Stimulated activated CD8-positive, alpha-beta memory T cell treated with anti-CD3 and anti-CD28 coated beads, Interleukin-4, amount 100 ng/mL, for 48 hours (primary cell): ENCODE measurements around the gene EAF1.
"Not testable (repeated sequence)": the region's sequence is repeated elsewhere in the genome, so short reads cannot be mapped to it uniquely, and the experiment has no call there.

Experiments used
- DNase-seq: peaks from one replicate; pipeline ENCODE4 v3.0.0-alpha.2; 2020

Gene EAF1

DNA sequence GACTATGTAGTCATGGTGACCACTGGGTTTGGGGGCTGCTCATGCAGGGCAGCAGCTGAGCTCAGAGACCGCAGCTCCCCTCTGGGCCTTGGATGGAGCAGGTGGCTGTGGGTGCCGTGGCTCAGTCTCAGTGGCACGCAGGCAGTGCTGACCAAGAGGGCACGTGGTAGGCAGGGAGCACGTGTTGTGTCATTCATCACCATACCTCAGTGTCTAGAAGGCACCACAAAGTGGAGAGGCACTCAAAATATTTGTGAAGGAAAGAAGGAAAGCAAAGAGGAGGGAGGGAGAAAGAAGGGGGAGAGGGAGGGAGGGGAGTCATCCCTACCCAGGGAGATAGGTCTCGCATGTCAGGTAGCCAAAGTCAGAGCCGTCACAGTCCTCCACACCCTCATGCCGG is 26.1 kb downstream of the EAF1 start:
- DNase-seq = no peak

DNA sequence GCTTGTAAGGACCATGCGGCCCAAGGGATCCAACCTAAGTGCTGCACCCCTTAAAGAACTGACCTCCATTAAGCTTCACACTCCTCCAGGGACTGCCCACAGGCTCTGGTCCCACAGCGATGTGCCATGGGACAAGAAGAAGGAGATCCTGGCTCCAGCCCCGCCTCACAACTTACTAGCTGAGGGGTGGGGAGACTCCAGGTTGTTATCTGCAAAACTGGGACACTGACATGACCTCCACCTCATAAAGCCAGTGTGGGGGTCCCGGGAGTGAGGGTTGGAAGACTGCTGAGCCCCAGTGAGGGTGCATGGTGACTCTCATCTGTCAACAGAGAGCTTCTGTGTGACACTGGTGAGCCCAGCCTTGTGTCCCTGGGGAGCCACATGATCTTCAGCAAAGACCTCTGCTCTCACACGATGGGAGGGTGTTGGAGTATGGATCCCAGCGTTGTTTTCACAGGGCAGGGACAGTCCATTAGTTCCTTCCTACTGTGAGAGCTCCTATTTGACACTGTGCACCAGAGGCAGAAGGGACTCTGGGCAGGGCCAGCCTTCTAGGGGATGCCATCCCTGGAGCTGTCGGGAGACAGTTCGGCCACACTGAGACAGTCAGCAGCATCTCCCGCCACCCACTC is 26.7 kb downstream of the EAF1 start:
- DNase-seq = no peak

DNA sequence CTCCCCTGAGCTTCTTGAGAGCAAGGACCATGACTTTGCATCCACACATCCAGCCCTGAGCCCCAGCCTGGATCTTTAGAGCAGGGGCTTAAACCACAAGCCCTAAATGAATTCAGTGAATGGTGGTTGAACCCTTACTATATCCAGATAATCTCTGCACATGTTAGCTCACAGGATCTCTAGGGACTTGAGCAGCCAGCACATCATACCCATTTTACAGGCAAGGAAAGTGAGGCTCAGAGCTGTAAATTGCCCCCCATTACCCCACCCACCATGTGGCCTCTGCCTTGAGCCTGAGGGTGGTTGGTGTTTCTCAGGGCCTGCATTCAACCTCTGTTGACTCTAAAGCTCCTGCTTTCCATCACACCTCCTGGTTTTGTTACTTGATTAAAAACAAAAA is 27.6 kb downstream of the EAF1 start:
- DNase-seq = no peak

DNA sequence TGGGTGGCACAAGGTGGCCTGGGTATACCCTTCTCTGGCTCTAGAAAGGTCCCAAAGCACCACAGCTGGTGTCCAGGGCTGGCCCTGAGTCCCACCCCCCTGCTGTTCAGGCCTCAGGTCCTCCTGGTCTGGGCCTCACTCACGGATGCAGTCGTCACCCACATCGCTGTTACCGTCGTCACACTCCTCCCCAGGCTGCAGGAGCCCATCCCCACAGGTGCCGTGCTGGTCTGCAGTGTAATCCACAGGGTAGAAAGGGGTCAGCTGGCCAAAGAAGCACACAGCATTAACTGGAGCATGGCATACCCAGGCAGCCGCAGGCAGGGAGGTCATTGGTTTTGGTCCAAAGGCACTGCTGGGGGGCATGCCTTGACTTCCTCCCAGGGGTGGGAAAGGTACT is 28.4 kb downstream of the EAF1 start:
- no peak for DNase-seq

DNA sequence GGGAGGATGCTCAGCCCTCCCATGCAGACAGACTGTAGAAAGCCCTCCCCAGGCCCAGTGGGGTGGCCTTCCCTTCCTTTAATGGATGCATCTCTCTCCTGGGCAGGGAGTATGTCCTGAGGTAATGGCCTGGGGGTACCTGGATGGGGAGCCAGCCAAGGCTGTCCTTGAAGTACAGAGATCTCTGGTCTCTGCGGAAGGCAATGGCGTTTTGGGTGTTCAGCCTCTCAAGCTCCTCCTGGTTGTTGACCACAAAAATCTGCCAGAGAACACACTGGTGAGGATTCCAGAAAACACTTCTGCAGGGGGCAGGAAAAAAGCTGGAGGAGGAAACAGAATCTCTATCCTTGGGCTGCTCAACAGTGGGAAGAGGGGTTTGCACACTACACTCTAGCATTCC is 28.9 kb downstream of the EAF1 start:
- DNase-seq = no peak

DNA sequence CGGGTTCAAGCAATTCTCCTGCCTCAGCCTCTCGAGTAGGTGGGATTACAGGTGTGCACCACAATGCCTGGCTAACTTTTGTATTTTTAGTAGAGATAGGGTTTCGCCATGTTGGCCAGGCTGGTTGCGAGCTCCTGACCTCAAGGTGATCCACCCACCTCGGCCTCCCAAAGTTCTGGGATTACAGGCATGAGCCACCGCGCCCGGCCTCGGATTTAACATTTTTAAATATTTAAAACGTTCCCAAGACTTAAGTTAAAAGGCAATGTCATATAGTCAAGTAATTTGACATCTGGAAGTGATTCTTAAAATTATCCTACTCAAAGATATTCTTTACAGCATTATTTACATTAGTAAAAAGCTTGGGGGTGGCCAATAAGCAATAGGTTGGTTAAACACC is 29.5 kb downstream of the EAF1 start:
- DNase-seq = not testable (repeated sequence)

DNA sequence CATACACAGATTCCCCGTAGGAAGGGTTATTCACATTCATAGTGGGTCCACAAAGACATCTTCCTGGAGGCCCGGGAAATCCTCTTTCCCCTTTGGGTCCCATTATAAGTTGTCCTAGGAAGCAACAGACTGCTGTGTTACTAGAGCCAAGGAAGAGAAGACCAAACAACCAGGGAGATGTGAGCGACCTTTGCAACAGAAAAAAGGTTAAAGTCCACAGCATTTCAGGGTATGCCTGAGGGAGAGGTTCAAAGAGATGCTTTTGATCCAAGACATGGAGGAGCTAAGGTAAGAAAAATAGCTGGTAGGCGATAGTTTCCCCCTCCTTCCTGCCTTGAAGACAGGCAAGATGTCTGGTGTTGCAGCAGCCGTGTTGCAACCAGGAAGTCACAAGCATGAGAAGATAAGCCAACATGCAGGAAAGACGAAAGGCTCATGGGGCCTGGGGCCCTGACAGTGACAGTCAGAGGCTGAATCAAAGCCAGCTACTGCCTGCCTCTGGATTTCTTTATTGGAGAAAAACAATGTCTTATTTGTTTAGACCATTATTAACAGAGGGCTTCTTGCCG is 30.9 kb downstream of the EAF1 start:
- peak; percentile 14 for DNase-seq

DNA sequence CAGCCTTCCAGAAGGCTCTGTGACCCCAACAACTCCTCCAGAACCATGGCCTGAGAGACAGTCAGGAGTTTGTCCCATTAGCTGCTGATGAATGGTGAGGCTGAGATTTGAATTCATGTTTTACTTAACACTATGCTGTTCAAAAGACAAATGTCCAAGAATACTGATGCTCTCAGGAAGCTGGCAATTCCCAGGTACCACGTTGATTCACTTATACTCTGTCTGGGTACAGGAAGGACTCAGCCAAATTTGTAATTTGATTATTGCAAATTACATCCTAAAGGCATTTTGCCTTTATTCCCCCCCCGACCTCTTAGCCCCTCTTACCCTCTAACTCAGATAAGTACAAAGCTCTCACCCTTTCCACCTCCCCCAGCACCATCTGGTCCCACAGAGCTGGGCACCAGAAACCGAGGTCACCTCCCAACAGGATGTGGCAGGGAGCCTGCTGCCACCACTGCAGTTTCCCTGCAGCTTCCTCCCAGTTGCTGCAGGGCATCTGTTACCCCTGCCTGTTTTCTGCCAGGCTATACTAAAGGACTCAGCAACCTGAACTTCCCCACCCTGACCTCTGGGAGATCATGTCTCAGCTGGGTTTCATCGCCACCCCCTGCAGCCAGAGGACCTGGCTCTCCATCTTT is 33.6 kb downstream of the EAF1 start:
- DNase-seq = no peak

DNA sequence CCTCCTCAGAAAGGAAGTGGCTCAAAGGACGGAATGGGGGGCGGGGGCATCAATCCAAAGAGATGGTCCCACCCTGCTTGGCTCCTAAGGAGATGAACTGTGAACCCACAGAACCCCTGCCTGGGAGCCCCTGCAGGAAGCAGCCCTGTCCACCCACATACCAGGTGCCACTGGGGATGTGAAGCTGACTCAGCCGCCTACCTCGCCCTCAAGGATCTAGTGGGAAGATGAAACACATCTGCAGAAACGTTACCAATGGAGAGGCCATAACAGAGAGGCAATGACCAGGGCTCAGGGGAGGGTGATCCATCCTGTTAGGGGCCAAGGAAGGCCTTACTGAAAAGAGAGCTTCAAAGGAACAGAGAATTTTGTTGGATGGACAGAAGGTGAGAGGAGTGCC is 35.1 kb downstream of the EAF1 start:
- no peak for DNase-seq

DNA sequence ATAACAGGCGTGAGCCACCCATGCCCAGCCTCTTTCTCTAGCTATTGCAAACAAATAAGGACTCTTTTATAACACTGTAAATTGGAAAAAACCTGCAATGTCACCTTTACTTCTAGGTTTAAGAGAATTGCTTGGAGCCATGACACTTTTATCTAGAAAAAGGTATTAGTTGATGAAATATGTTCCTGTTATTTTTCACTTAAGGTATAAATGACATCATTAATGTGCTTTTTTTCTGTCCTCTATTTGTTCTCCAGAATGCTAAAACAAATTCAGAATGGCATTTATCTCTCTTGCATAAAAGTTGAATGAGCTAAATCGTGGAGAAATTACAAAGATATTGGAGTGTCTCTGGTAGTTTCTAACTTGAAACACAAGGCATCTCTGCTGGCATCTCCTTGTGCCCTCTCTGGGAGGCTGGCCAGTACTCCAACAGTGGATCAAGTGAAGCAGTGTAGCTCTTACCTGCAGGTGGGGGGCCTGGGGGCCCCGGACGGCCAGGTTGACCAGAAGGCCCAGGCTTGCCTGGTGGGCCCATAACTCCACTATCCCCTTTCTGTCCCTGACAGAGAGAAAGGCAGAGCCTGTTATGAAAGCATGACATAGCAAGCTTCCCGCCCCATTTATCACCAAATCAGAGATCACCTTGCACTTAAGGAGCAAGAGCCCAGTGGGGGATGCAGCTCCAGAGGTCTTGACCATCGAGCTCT is 38.6 kb downstream of the EAF1 start:
- DNase-seq = no peak

DNA sequence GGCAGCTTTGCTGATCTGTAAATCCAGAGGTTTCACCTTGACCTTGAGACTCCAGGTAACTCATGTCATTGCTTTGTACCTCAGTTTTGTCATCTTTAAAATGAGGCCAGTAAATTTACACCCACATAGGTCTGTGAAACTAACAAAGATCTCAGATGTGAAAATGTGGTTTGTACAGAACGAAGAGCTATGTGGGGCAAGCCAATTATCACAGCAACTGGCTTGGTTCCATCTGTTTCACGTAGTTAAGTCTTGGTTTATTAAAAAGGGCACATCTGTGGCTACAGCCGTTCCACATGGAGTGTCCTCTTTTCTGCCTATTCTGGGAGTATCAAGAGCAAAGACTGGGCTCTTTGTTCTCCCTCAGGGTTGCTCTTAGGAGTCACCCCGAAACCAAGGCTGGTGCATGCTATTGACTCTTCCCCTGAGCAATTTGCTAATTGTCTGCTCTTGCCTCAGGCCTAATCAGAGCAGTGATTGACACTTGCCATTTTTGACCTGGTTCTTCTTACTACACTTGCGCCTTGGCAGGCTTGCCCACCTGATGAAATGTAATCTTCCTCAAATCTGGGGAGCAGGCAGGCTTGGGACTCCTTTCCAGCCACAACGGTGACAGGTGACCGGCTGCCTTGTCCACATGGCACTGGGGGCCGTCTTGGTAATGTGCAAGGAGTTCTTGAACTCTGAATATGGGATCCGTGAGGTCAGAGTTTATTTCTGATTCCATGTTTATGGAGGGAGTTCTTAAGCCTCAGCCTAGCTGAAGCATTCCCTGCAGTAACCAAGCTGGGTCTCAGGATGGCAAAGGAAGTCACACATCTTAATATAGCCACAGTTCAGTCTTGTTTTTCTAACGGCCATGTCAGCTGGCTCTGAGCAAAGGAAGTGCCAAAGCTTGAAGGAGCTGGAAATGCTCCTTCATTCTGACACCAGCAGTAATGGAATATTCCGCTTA is 40.1 kb downstream of the EAF1 start:
- no peak for DNase-seq

DNA sequence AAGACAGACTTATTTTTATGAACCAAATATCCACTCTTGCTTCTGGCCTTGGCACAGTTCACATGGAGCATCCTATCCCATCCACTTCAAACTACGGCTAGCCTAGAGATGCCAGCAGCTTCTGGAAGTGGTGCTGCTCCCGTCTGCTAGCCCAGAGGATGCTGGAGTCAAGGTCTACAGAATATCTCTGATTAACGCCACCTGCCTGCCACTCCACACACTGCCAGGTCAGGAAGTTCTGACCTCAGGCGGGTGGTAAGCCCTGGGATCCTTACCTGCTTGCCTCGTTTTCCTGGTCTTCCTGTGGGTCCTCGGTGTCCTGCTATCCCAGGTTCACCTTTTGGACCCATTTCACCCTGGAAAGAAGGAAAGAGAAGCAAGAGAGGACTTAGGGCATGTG is 42.9 kb downstream of the EAF1 start:
- DNase-seq = no peak

DNA sequence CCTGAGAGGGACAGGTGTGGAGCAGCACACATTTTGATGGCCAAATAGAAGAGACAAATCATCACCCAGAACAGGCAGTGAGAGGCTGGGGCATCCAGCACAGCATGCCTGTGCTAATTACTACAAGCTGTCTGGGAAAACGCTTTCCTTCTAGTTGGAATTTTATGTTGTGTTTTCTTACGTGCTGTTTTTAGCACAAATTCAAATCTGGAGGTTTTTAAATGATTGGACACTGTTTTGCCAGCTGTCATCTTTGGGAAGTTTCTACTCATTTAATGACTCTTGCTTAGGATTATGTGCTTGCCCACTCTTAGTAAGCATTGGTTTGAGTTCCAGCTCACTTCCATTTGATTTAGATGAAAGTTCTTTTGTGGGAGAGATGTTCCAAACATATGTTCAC is 43.5 kb downstream of the EAF1 start:
- no peak for DNase-seq

DNA sequence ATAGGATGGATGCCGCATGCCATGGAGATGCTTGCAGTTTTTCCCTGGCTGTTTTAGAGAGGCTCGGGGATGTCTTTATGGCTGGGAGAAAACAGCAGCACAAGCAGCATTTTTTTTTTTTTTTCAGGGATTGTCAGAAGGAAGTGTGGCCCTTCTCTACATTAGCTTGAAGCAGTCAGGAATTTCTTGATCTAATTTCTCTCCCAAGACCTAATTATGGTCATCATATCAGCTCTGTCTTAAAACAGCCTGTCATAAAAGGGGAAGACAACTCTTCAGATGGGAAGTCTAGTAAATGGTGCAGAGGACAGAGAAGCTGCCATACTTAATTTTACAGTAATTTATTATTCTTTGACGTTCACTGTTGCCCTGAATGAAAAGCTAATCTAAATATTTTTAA is 44.5 kb downstream of the EAF1 start:
- DNase-seq = no peak

DNA sequence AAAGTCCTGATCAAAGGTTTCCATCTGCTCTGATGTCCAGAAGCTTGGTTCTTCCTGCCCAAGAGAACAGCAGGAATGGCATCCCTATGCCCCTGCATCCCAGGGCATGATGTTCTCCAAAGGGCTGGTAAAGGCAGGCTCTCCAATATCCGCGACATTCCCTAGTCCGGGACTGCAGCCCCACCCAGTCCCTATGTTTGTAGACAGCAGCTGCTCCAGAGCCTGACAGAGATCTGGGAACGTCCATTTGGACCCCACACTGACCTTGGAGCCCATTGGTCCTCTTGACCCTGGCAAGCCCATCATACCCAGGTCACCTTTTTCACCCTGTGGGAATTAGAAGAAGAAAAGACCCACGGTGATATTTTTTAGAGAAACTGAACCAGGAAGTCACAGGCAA is 47.8 kb downstream of the EAF1 start:
- no peak for DNase-seq

DNA sequence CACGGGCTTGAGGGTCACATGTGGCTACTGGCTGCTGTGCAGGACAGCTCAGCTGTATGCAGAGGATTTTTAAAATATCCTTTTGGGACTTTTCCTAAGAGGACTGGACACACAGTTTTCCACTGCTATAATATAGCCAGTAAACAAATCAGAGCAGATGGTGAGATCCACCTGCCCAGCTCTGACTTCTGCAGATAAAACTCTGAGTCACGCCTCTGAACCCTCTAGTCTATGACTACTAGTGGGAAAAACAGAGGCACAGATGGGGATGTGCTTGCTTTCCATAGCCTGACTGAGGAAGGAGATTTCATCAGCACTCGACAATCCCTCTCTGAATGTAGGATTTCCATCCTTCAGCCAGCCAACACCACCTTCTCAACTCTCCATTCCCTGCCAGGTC is 49.0 kb downstream of the EAF1 start:
- DNase-seq = no peak

DNA sequence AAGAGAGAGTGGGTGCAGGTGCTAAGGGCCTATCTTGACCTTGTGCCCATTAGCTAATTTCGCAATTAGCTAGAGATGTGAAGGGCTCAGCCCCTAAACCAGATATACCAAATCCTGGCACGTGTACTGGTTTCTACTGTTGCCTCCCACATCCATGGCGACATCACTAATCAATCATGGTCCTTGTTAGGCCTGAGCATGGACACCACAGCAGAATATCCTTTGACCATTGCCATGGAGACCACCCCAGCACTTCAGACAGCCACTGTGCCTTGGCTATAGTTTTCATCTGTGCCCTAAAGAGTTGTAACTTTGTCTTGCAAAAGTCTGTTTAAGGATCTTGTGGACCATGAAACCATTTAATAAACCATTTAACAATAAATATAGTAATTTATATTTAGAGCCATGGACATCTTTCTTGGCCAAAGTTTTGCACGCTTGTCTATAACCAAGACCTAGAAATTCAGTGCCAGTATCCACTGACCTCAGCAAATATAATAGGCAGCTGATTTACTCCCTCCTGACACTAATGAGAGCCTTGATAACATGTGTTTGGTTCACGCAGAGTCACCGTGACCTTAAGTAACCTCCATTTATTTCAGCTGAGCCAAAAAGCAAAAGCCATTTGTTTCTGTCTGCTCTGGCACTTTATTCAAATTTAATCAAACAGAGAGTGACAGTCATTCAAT is 50.7 kb downstream of the EAF1 start:
- no peak for DNase-seq

DNA sequence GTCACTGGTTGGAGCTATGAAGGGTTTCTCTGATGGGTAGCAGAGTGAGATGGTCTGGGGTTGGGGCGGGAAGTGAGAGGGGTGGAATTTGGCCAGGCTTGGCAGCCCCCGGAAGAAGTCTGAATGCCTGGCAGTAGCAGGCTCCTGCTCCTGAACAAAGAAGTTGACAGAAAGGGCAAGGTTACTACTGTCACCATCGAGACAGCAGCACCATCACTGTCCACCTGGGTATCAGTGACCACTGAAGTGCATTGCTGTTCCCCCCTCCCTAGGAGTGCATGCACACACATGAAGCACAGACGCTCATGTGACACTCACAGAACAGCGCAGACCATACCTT is 51.2 kb downstream of the EAF1 start:
- no peak for DNase-seq

DNA sequence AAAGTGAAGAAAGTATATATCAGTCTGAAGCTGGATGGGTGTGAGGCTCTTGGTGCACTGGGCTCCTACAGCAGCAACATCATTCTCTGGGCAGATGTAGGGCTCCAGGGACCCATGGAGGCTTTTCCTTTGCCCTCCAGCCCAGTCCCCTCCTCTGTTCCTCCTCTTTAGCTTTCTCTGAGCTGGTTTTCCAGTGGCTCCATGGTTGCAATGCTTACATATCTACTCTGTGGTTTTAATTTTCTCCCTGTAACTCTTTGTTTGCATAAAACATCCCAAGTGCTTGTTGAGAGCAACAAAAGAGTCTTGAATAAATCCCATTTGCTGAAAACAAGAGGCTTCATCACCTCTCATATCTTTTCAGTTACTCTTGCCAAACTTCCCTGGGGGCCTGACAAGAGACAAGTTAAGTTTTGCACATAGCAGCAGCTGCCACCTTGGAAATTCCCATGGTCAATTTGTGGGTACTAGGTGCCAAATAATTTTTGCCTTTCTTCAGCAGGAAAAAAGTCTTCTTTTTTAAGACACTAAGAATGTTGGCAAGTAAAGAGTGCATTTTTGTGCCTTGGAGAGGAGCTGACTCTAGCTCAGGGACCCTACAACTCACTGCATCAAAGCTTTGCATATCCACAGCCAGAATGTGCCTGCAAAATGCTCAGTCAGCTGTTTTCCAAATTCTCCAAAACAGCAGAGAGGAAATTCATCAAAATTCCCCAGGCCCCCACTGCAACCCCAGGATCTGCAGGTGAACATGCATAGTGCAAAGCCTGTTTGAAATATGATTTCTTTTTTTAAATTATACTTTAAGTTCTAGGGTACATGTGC is 52.2 kb downstream of the EAF1 start:
- DNase-seq = no peak

DNA sequence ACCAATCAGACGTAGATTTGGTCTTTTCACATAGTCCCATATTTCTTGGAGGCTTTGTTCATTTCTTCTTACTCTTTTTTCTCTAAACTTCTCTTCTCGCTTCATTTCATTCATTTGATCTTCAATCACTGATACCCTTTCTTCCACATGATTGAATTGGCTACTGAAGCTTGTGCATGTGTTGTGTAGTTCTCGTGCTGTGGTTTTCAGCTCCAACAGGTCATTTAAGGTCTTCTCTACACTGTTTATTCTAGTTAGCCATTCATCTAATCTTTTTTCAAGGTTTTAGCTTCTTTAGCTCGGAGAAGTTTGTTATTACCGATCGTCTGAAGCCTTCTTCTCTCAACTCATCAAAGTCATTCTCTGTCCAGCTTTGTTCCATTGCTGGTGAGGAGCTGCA is 57.2 kb downstream of the EAF1 start:
- DNase-seq = not testable (repeated sequence)

DNA sequence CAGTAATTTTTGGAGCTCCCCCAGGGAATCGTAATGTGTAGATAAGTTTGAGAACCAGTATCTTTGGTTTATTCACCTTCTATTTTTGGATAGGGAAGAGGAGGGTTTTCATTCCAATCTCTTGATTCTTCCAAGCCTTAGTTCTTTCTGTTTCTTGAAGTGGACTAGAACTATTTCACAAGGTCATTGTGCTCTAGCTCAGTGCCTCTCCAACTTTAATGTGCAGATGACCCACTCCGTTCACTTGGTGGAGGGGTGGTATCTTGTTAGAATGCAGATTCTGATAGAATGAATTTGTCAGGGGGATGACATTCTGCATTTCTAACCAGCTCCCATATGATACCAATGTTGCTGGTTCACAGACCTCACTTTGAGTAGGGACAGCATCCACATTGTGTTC is 58.6 kb downstream of the EAF1 start:
- DNase-seq = no peak

DNA sequence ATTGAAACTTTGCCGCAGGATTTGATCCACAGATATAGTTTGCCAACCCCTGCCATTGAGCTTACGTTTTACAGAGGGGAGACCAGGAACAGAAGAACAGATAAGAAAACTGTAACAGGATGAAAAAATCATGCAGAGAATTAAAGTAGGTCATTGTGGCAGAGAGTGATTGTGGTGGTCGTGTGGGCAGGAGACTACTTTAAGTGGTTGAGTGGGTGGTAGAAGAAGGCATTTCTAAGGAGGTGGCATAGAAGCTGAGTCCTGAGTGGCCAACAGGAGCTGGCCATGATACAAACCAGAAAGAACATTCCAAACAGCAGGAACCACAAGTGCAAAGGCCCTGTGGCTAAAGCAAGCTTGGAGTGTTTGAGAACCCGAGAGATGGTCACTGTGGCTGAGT is 59.6 kb downstream of the EAF1 start:
- DNase-seq = no peak
